Stimulated activated CD4-positive, alpha-beta T cell treated with anti-CD3 and anti-CD28 coated beads, Interleukin-1b, Interleukin-23, amount 100 ng/mL, for 4 hours (primary cell): ENCODE measurements around the gene GAB1.
"Not testable (repeated sequence)": the region's sequence is repeated elsewhere in the genome, so short reads cannot be mapped to it uniquely, and the experiment has no call there.

Experiments
- DNase-seq, 2 donors: peaks; one replicate each; pipeline ENCODE4 v3.0.0-alpha.2; 2020; ENCODE audit warnings: low read depth in 2 of 2

Gene GAB1

GRCh38 chr4:143338313-143338712 is 1.6 kb downstream of the GAB1 start:
- no peak for DNase-seq

DNA sequence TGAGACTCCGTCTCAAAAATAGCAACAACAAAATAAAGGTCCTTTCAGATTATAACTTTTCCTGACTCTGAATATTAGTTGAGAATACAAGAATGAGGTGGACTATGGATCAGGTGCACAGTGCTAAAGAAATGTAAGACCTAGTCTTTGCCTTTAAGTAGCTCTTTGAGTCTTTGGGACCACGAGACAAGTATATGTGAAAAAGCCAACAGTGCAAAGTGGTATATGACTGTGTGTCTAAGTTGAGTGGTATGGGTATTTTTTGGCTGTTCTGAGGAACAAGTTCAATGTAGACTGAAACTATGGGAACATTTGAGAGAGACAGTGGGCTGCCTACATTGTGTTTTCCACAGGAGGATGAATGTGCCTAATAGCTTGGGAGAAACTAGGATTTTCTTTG is 2.8 kb downstream of the GAB1 start:
- no peak for DNase-seq

- no peak for DNase-seq
Observed at GRCh38 chr4:143341186-143341755, 4.6 kb downstream of the GAB1 start.

- no peak for DNase-seq
Observed at GRCh38 chr4:143343276-143343831, 6.7 kb downstream of the GAB1 start.

DNA sequence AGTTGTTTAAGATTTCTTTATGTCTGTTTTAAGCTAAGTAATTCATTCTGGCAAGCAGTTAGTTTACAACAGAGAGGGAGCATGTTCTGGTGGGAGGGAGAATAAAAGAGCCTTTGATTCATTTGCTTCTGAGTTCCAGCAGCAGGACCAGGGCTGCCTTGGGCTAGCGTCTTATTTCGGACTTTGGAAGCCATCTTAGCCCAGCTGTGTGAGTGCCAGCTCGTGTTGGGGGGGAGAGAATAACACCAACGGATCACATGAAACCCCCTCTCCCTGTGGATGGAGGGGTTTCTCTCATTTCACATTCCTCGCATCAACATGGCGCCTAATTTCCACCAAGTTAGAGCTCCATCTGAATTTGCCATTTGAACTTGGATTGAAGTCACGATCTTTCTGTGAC is 7.4 kb downstream of the GAB1 start:
- DNase-seq, result no peak

GRCh38 chr4:143344774-143345173 is 8.1 kb downstream of the GAB1 start:
- DNase-seq, result no peak

DNA sequence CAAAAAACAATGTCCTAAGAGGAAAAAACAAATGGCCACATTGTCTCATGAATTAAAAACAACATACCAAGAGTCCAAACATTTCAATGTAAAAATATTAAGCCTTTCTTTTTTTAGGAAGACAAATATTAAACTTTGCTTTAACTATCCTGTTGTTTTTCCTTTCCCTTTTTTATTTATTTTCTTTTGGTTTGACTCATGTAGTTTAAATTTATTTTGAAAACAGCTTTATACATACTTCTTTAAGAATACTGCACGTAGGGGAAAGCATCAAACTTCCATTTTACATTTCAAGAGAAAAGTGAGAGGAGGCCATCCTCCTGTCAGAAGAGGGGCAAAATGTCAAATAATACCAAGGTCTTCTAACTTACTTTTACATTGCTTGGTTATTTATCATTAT is 8.7 kb downstream of the GAB1 start:
- DNase-seq, result no peak

GRCh38 chr4:143346206-143346605 is 9.5 kb downstream of the GAB1 start:
- DNase-seq, result no peak

DNA sequence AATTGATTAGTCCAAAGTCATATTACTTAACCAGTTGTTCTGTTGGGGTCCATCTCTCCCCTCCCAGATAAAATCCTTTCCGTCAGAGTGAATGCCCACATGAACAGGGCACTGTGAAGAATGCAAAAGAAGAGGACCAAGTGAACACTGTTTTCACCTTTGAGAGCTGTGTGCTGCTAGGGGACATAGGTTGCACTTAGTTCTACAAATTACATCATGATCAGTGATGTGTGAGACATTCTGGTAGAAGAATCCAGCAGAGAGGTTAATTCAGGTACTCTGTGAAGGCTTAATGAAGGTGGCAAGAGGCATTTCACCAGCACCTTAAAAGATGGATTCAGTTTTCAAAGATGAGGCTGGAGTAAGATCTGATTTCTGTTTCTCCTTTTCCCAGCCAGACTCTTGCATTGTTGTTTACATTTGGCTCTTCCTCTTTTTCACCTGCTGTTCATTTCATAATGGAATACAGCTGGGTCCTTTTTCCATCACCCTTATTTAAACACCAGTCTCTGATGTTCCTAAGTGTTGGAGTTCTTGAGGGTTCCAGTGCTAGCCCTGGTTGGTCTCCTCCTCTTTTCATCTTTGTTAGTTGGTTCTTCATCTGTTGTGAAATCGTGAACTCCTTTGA is 10.9 kb downstream of the GAB1 start:
- no peak for DNase-seq

- no peak for DNase-seq
Observed at GRCh38 chr4:143348233-143349077, 11.8 kb downstream of the GAB1 start.

GRCh38 chr4:143349858-143350527 is 13.3 kb downstream of the GAB1 start:
- not testable (repeated sequence) for DNase-seq

DNA sequence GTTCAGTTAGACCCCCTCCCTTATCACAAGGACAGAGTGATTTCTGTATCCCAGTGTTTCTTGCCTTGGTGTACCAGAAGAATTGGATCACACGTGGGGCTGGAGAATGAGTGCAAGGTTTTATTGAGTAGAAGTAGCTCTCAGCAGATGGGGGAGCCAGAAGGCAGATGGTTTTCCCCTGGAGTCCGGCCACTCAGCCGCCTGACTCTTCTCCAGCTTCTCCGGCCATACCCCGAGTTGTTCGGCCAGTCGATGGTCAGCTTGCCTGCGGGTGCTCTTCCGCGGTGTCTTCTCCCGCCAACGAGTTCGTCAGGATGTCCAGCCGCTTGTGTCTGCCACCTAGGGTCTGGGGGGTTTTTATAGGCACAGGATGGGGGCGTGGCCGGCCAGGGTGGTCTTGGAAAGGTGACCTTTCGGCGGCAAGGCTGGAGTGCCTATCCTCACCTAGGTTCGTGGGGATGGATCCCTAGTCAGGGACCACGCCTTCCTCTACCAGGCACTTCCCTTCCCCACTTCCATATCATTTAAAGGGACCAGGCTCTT is 14.5 kb downstream of the GAB1 start:
- no peak for DNase-seq

GRCh38 chr4:143351774-143352451 is 15.2 kb downstream of the GAB1 start:
- DNase-seq, result no peak

GRCh38 chr4:143352720-143353119 is 16.0 kb downstream of the GAB1 start:
- no peak for DNase-seq

- no peak for DNase-seq
Observed at GRCh38 chr4:143353797-143354196, 17.1 kb downstream of the GAB1 start.

DNA sequence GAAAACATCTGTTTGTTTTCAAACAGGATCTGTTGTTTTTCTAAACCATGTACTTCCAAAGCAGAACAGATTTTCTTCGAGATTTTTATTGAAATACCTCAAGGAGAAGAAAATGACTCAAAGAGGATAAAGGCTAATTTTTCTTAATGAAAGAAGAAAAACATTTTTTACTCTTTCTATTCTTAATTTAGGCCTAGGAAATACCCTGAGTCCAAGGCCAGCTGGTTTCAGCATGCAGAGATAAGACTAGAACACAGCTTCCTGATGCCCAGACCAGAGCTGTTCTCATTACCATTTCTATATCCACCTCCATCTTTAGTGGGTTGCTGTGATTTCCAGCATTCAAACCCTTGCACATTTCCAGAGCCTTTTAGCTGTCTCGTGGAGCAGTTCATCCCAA is 18.3 kb downstream of the GAB1 start:
- DNase-seq, result no peak

DNA sequence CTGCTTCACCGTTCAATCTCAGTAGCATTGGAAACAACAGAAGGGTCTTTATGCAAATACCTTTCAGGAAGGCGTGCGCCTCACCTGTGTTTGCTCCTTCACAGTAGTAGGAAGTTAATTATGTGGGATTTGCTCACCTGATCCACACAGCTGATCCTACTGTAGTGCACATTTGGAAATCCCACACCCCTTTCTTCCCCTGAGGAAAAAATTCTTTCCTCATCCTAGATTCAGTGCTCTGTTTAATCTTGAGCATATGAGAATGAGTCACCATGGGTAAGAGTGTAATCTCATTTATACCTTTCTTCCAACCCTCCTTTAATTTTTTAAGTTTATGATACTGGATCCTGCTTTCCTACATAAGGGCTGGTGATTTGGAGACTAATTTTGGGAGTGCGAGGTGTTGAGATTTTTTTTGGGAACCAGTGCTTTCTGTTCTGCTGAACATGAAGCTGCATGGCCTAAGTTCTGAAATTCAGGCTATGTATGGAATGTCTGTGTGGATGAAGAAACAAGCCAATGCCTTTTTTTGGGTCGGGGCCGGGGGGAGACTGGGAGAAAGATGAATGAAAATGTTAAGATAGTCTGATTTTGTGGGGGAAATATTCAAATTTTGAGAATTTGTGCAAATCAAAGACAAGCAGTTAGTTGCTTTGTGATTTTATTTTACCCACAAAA is 19.0 kb downstream of the GAB1 start:
- DNase-seq, result no peak

- DNase-seq, result no peak
Observed at GRCh38 chr4:143356493-143356892, 19.8 kb downstream of the GAB1 start.

GRCh38 chr4:143357161-143357845 is 20.6 kb downstream of the GAB1 start:
- no peak for DNase-seq

DNA sequence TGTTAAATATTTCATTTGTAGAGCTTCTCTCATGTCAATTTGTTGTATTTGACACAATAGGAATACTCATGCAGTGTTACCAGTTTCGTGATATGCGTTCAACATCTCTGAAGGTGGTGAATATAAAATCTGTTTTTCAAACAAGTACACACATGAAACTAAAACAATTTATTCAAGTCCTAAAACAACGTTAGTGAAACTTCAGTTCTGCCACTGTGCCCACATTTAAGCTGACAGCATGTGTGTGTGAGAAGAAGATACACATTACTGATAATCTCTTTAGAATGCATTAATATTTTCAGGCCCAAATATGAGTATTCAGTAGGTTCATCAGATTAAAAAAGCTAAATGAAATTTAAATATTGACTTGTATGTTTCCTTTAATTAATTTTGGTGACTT is 21.7 kb downstream of the GAB1 start:
- DNase-seq, result no peak
